Keratinocyte (primary cell): ENCODE measurements around the gene PRR16. TPM values are rescaled to one million over a fixed set of nuclear protein-coding genes. Genes with fewer than 3 reads are reported as not detected.
"Not testable (repeated sequence)": the region's sequence is repeated elsewhere in the genome, so short reads cannot be mapped to it uniquely, and the experiment has no call there.

Source experiments
- DNase-seq: peaks from one replicate; pipeline ENCODE4 v3.0.0-alpha.2; 2011; ENCODE audit warnings: low read depth, missing footprints, low spot score
- FAIRE-seq: peaks from 2 replicates; lab custom pipeline; 2011; peaks lifted over from hg19 to GRCh38; lab: Jason Lieb, UNC
- H2AFZ ChIP-seq: 2 replicates; pipeline ENCODE4 v1.6.0; 2012; ENCODE audit warnings: low read length, control low read depth, inconsistent platforms; ENCODE audit not compliant: control insufficient read depth
- H3K27ac ChIP-seq: 2 replicates; pipeline ENCODE4 v1.5.1; 2011; ENCODE audit warnings: low read length; ENCODE audit not compliant: control insufficient read depth, insufficient read depth
- H3K27me3 ChIP-seq: 3 replicates; pipeline ENCODE4 v1.6.0; 2011; ENCODE audit warnings: low read length; ENCODE audit not compliant: control insufficient read depth, insufficient read depth; ENCODE audit errors: extremely low read depth
- H3K36me3 ChIP-seq, 2 experiments: 2 replicates in 1 of 2; 3 replicates in 1 of 2; pipeline ENCODE4 v1.5.1; 2011; ENCODE audit warnings: low read length in 2 of 2, mild to moderate bottlenecking in 1 of 2; ENCODE audit not compliant: control insufficient read depth in 2 of 2, insufficient read depth in 2 of 2; ENCODE audit errors: extremely low read depth in 1 of 2
- H3K4me1 ChIP-seq: 3 replicates; pipeline ENCODE4 v1.5.1; 2011; ENCODE audit warnings: low read length; ENCODE audit not compliant: control insufficient read depth, insufficient read depth; ENCODE audit errors: extremely low read depth
- H3K4me2 ChIP-seq: 3 replicates; pipeline ENCODE4 v1.6.0; 2011; ENCODE audit warnings: low read depth, low read length; ENCODE audit not compliant: control insufficient read depth, insufficient read depth; ENCODE audit errors: extremely low read depth
- H3K4me3 ChIP-seq, 3 experiments: fragments of 200-600 bp in 1 of 3; sonication (generic) in 1 of 3; 2 replicates in 2 of 3; 3 replicates in 1 of 3; pipeline ENCODE4 v1.5.1; 2011 to 2016; ENCODE audit warnings: low read length in 3 of 3, mild to moderate bottlenecking in 3 of 3, control low read depth in 2 of 3, inconsistent platforms in 1 of 3, low read depth in 1 of 3, mixed read lengths in 1 of 3, mixed run types in 1 of 3, moderate library complexity in 1 of 3; ENCODE audit not compliant: control insufficient read depth in 2 of 3, insufficient read depth in 2 of 3; ENCODE audit errors: extremely low read depth in 1 of 3
- H3K79me2 ChIP-seq: 2 replicates; pipeline ENCODE4 v1.6.0; 2012; ENCODE audit warnings: low read length; ENCODE audit not compliant: control insufficient read depth, insufficient read depth
- H3K9ac ChIP-seq: 3 replicates; pipeline ENCODE4 v1.6.0; 2011; ENCODE audit warnings: low read length; ENCODE audit not compliant: control insufficient read depth, insufficient read depth; ENCODE audit errors: extremely low read depth
- H3K9me1 ChIP-seq: 3 replicates; pipeline ENCODE4 v1.6.0; 2011; ENCODE audit warnings: low read length; ENCODE audit not compliant: control insufficient read depth, insufficient read depth; ENCODE audit errors: extremely low read depth
- H3K9me3 ChIP-seq: 2 replicates; pipeline ENCODE4 v1.5.1; 2012; ENCODE audit warnings: low read depth, low read length; ENCODE audit not compliant: control insufficient read depth
- H4K20me1 ChIP-seq: 3 replicates; pipeline ENCODE4 v1.6.0; 2011; ENCODE audit warnings: low read length; ENCODE audit not compliant: control insufficient read depth, insufficient read depth; ENCODE audit errors: extremely low read depth
- CTCF ChIP-seq, 3 experiments: IDR thresholded peaks in 1 of 3; conservative IDR thresholded peaks in 1 of 3; optimal IDR thresholded peaks in 1 of 3; 2 replicates in 2 of 3; 3 replicates in 1 of 3; pipeline versions ENCODE3 to v1.5.1; 2011; ENCODE audit warnings: low read length in 3 of 3, mild to moderate bottlenecking in 3 of 3, moderate library complexity in 2 of 3, control low read depth in 1 of 3, inconsistent platforms in 1 of 3; ENCODE audit not compliant: insufficient read depth in 2 of 3; ENCODE audit errors: extremely low read depth in 1 of 3
- EZH2 ChIP-seq: IDR thresholded peaks from one replicate; pipeline ENCODE4 v1.6.1; 2012; ENCODE audit warnings: inconsistent platforms, mild to moderate bottlenecking, low read length, moderate library complexity
- dilution Hi-C: fragments of 300-500 bp; cut with MboI; formaldehyde crosslinking; loops from one replicate; pipeline ENCODE4 v1.7.0; 2020; ENCODE audit warnings: low sequenced_read_pairs; ENCODE audit not compliant: extremely low pct_ligation_motif_present
- polyA plus RNA-seq, 5 experiments: library from polyadenylated mRNA; depleted of rRNA in 3 of 5; stranded (reverse) in 3 of 5; stranded (forward) in 1 of 5; unstranded in 1 of 5; fragments of >200 nt; gene quantifications; 1 replicate in 1 of 5; 2 replicates in 3 of 5; 3 replicates in 1 of 5; pipeline versions ENCODE4 v1.2.1 to v1.2.3, GENCODE V29; 2011 to 2012; ENCODE audit warnings: missing spikeins in 2 of 5, low read depth in 1 of 5, low replicate concordance in 1 of 5

The PRR16 gene
- polyA plus RNA-seq, 1 donor (not counting 4 experiments of a cell fraction or from before 2014, with no cell fraction given) = 0.05 TPM

- Histone ChIP-seq H3K4me3 (no peak overlapping the region), H2AFZ (no peak overlapping the region)
Observed at GRCh38 chr5:120695368-120695880, 231.3 kb downstream of the PRR16 start.

GRCh38 chr5:120697147-120697546 is 233.0 kb downstream of the PRR16 start:
- no peaks in the 10 kb centered on the region for H3K9me3 ChIP-seq
- H3K79me2 ChIP-seq = no peaks in the 10 kb centered on the region
- H3K9me1 ChIP-seq = no peaks in the 10 kb centered on the region
- TF ChIP-seq CTCF (optimal IDR thresholded peaks at IDR 0.05 in 1 of 3, IDR thresholded peaks at IDR 0.05 in 1 of 3, conservative IDR thresholded peaks at IDR 0.05 in 1 of 3; ENCODE audit: extremely low read depth in 1 of 3, insufficient read depth in 2 of 3, low read length in 3 of 3) (no peak), EZH2 (no peak)
- H3K36me3 ChIP-seq = no peaks in the 10 kb centered on the region
- FAIRE-seq (no peak), DNase-seq (no peak)
- no peaks in the 10 kb centered on the region for H4K20me1 ChIP-seq
- H3K27ac ChIP-seq = no peak overlapping the region
- no peak overlapping the region for H3K4me3 ChIP-seq
- H2AFZ ChIP-seq = no peak overlapping the region
- no peaks in the 10 kb centered on the region for H3K4me1 ChIP-seq
- H3K9ac ChIP-seq = no peak overlapping the region
- H3K4me2 ChIP-seq = no peak overlapping the region
- dilution Hi-C loops = no loop called here
- no peaks in the 10 kb centered on the region for H3K27me3 ChIP-seq

More at GRCh38 chr5:120695368-120695880, 231.3 kb downstream of the PRR16 start:
- Histone ChIP-seq H3K4me2 (no peak overlapping the region), H3K36me3 (no peaks in the 10 kb centered on the region), H3K79me2 (no peaks in the 10 kb centered on the region), H4K20me1 (no peaks in the 10 kb centered on the region), H3K9me1 (no peaks in the 10 kb centered on the region), H3K4me1 (no peaks in the 10 kb centered on the region), H3K9me3 (no peaks in the 10 kb centered on the region), H3K27me3 (no peaks in the 10 kb centered on the region), H3K27ac (no peak overlapping the region), H3K9ac (no peak overlapping the region)
- TF ChIP-seq EZH2 = no peak
- TF ChIP-seq CTCF (optimal IDR thresholded peaks at IDR 0.05 in 1 of 3, IDR thresholded peaks at IDR 0.05 in 1 of 3, conservative IDR thresholded peaks at IDR 0.05 in 1 of 3; ENCODE audit: extremely low read depth in 1 of 3, insufficient read depth in 2 of 3, low read length in 3 of 3) = no peak
- dilution Hi-C loops = no loop called here
- FAIRE-seq (no peak), DNase-seq (no peak)

GRCh38 chr5:120697670-120698327 is 233.7 kb downstream of the PRR16 start:
- H3K27me3 ChIP-seq, H3K4me1 ChIP-seq, H3K9me3 ChIP-seq, H3K79me2 ChIP-seq, H3K9me1 ChIP-seq, H3K4me3 ChIP-seq, H2AFZ ChIP-seq, H3K9ac ChIP-seq, H3K36me3 ChIP-seq, FAIRE-seq, DNase-seq, dilution Hi-C loops, H3K27ac ChIP-seq, H3K4me2 ChIP-seq, H4K20me1 ChIP-seq: not testable (repeated sequence)

- H3K4me2 ChIP-seq, H3K27me3 ChIP-seq, H2AFZ ChIP-seq, H3K9ac ChIP-seq, DNase-seq, H3K4me3 ChIP-seq, FAIRE-seq, H4K20me1 ChIP-seq, H3K36me3 ChIP-seq, dilution Hi-C loops, H3K4me1 ChIP-seq, H3K9me3 ChIP-seq, H3K27ac ChIP-seq, H3K79me2 ChIP-seq, H3K9me1 ChIP-seq: not testable (repeated sequence)
Observed at GRCh38 chr5:120700653-120701052, 236.6 kb downstream of the PRR16 start.
